Measurements from ENCODE around the gene PIK3R6.
"Not testable (repeated sequence)": the region's sequence is repeated elsewhere in the genome, so short reads cannot be mapped to it uniquely, and the experiment has no call there.

The PIK3R6 gene

GRCh38 chr17:8859027-8859803 lies 8.3 kb downstream of the PIK3R6 start:
- peak in 1 of 2 experiments; percentile 40 for DNase-seq (ENCODE audit: low read depth in 1 of 2, low spot score in 1 of 2)
- no peaks in the 10 kb centered on the region for H3K27me3 ChIP-seq (ENCODE audit: insufficient read depth, poor library complexity, severe bottlenecking)
- TF ChIP-seq POLR2AphosphoS5 (IDR thresholded peaks at IDR 0.05; ENCODE audit: low read depth) (no peak), REST (IDR thresholded peaks at IDR 0.05; ENCODE audit: insufficient replicate concordance, low read depth) (no peak), GABPA (IDR thresholded peaks at IDR 0.05; ENCODE audit: low read depth) (no peak), SPI1 (IDR thresholded peaks at IDR 0.05; ENCODE audit: borderline replicate concordance, low read depth) (no peak), CTCF (IDR thresholded peaks at IDR 0.05; ENCODE audit: insufficient read depth, low read length) (no peak)
- H3K4me3 ChIP-seq (replicated peaks; ENCODE audit: insufficient read depth, low read length), result no peak overlapping the region
- H3K27ac ChIP-seq (replicated peaks), result peak overlapping the region; percentile 86

- peak in 1 of 2 experiments; percentile 58 for DNase-seq (ENCODE audit: low read depth in 1 of 2, low spot score in 1 of 2)
- 0 out of 2 replicates have a peak overlapping the region, but pooled peaks have one; percentile 12 for H3K4me3 ChIP-seq (replicated peaks; ENCODE audit: insufficient read depth, low read length)
- TF ChIP-seq SPI1 (IDR thresholded peaks at IDR 0.05; ENCODE audit: borderline replicate concordance, low read depth) (no peak), REST (IDR thresholded peaks at IDR 0.05; ENCODE audit: insufficient replicate concordance, low read depth) (no peak), GABPA (IDR thresholded peaks at IDR 0.05; ENCODE audit: low read depth) (no peak), POLR2AphosphoS5 (IDR thresholded peaks at IDR 0.05; ENCODE audit: low read depth) (no peak), CTCF (IDR thresholded peaks at IDR 0.05; ENCODE audit: insufficient read depth, low read length) (no peak)
- no peaks in the 10 kb centered on the region for H3K27me3 ChIP-seq (ENCODE audit: insufficient read depth, poor library complexity, severe bottlenecking)
- peak overlapping the region; percentile 86 for H3K27ac ChIP-seq (replicated peaks)
Measured at GRCh38 chr17:8857919-8858318, 9.6 kb downstream of the PIK3R6 start.

GRCh38 chr17:8856869-8857575 lies 10.5 kb downstream of the PIK3R6 start:
- peak overlapping the region; percentile 86 for H3K27ac ChIP-seq (replicated peaks)
- no peak overlapping the region for H3K4me3 ChIP-seq (replicated peaks; ENCODE audit: insufficient read depth, low read length)
- TF ChIP-seq SPI1 (IDR thresholded peaks at IDR 0.05; ENCODE audit: borderline replicate concordance, low read depth) (no peak), GABPA (IDR thresholded peaks at IDR 0.05; ENCODE audit: low read depth) (no peak), REST (IDR thresholded peaks at IDR 0.05; ENCODE audit: insufficient replicate concordance, low read depth) (no peak), POLR2AphosphoS5 (IDR thresholded peaks at IDR 0.05; ENCODE audit: low read depth) (no peak), CTCF (IDR thresholded peaks at IDR 0.05; ENCODE audit: insufficient read depth, low read length) (no peak)
- no peaks in the 10 kb centered on the region for H3K27me3 ChIP-seq (ENCODE audit: insufficient read depth, poor library complexity, severe bottlenecking)
- no peak for DNase-seq (ENCODE audit: low read depth in 1 of 2, low spot score in 1 of 2)

- not testable (repeated sequence) for H3K27ac ChIP-seq (replicated peaks)
Measured at GRCh38 chr17:8856205-8856603, 11.3 kb downstream of the PIK3R6 start.

More at GRCh38 chr17:8856205-8856603, 11.3 kb downstream of the PIK3R6 start:
- H3K4me3 ChIP-seq (replicated peaks; ENCODE audit: insufficient read depth, low read length); H3K27me3 ChIP-seq (ENCODE audit: insufficient read depth, poor library complexity, severe bottlenecking); DNase-seq (ENCODE audit: low read depth in 1 of 2, low spot score in 1 of 2): not testable (repeated sequence)

Data from HL-60 (cell line).